ENCODE results near the gene ADPRM. TPM values are rescaled to one million over a fixed set of nuclear protein-coding genes. Genes with fewer than 3 reads are reported as not detected.

ADPRM gene, protein sequence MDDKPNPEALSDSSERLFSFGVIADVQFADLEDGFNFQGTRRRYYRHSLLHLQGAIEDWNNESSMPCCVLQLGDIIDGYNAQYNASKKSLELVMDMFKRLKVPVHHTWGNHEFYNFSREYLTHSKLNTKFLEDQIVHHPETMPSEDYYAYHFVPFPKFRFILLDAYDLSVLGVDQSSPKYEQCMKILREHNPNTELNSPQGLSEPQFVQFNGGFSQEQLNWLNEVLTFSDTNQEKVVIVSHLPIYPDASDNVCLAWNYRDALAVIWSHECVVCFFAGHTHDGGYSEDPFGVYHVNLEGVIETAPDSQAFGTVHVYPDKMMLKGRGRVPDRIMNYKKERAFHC
- total RNA-seq, result 10.9 and 11.4 TPM in 2 replicates

DNA sequence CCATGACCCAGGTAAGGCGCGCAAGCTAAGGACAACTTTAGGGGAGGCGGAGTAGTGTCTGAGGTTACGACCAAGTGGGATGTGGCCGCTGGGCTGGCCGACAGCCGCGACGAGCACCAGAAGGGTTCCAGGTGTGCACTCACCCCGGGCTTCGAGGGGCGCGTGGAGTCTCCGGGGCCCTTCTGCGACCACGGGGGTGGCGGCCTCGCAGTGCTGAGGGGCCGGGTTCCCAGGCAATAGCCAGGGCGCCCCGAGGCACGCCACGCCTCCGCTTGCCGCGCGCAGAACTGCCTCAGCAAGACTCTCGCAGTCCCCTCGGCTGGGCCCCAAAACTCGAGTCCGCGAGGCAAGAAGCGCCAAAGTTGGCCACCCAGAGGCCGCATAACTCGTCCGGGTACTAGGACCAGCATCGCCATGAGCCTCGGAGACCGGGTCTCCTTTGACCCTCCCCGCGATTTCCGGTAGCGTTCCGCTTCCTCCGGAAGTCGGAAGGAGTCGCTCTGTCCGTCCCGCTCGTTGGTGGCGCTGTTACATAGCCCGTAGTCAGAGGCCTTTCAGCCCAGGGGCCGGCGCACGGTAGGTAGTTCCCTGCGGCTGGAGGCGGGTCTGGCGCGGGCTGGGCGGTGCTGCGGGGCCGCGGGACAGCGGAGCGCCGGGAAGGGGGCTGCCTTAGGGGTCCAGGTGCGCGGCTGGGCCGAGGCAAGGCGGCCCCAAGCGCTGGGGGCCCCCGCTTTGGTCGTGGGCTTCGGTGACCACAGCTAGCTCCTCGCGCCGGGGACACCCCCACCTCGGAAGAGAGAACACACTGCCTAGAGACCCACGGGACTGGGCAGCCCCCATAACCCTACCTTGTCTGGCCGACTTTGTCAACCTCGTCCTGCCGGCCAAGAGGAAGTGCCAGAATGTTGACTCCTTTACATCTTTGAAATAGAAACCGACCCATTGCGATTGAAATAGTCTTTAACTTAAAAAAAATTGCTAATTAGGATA is at the start of gene ADPRM, which contains the start of gene SCO1:
Gene ADPRM (plus strand): TSS at position 503 of the 990 bp plus-strand sequence. CDS start 7,333 bp downstream, outside the sequence.
Gene SCO1 (minus strand): TSS at position 442 of the 990 bp plus-strand sequence. CDS start 26 bp downstream, at position 416.
- intact Hi-C loops (cut with micrococcal nuclease), result loop anchor here (2.0 kb wide), 1 partner anchor 31 kb away; no protein-coding TSS in a partner anchor

DNA sequence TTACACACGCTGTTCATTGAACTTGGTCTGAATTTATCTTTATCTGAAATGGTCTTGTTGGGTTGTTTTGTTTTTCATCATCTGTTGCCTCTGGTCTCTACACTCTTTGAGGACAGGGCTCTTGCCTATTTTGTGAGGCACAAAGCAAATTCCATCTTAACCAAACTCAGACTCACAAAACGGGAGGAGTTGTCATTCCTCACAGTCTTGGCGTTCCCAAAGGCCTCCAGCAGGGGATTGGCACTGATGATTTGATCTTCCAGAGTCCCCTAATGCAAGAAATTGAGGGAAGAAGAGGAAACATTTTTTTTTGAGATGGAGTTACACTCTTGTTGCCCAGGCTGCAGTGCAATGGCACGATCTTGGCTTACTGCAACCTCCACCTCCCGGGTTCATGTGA is 49.0 kb upstream of the ADPRM start:
- intact Hi-C loops (cut with micrococcal nuclease), result no loop called here

DNA sequence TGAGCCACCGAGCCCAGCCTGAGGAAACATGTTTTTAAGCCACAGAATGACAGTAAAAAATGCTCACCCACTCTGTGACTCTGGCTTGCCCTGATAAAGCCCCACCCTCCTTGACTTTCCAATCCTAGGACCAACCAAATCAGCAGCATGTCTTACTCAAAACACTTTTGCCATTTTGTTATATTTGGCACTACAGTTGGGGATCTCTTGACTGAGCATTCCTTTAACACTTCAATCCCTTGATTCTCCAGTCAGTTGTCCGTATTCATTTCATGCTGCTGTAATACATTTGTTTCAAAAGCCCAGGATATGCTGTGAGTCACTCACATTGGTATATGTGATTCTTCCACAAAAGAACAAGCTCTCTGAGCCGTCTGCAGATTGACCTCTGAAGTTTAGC is 48.4 kb upstream of the ADPRM start:
- intact Hi-C loops (cut with micrococcal nuclease), result no loop called here

DNA sequence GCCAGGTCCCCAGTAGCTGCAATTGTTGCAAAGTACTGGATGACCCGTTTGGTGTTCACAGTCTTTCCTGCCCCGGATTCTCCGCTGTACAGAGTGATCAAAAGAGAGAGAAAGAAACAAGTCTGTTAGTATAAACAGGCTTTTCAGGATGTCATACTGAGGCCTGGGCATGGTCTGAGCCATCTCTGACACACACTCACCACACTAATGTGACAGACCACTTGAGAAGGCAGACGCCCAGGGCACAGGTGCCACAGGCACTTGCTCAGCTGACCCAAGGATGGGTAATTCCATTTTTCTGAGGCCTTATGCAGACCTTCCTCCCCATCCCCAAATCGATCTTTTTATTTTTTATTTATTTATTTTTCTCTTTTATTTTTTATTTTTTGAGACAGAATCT is 47.8 kb upstream of the ADPRM start:
- intact Hi-C loops (cut with micrococcal nuclease), result no loop called here

DNA sequence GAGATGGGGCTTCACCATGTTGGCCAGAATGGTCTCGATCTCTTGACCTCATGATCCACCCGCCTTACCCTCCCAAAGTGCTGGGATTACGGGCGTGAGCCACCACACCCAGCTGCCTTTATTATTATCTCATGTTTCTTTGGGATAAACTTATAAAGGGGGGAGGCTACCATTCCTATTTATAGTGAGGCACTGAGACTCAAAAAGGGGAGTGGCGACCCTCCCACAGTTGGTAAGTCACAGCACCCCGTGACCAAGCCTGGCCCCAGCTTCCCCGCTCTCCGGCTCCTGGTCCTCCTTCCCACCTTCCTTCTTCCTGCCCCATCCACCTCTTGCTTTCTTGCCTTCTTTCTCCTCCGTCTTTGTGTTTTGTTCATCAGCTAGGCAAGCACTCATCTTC is 45.5 kb upstream of the ADPRM start:
- intact Hi-C loops (cut with micrococcal nuclease), result no loop called here

DNA sequence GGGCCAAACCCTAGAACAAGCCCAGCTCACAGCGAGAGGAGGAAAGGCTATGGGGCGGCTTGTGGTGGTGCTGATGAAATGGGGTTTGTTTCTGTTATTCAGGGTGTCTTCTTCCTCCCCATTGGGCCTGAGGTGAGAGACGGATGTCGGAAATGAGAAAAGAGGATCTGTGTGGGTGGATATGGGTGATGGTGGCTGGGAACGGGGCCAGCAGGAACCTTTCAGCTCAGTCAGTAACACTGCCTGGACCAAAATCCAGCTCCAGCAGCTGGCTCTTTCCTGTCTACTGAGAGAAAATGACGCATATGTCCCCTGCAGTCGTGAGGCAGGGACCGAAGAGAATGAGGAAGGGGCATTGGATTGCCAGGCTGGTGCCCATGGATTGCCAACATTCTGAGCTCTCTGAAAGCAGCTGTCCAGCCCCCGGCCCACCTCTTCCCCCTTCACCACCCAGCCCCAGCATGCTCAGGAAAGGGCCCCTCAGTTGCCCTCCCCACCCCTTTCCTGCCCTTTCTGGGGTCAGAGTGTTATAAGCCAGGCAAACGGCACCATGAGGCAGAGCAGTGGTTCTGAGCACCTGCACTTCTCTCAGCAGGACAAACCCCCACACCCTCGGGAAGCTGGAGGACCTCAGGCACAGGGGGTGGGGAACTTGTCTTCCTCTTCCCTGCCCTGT is 44.3 kb upstream of the ADPRM start:
- intact Hi-C loops (cut with micrococcal nuclease), result no loop called here

DNA sequence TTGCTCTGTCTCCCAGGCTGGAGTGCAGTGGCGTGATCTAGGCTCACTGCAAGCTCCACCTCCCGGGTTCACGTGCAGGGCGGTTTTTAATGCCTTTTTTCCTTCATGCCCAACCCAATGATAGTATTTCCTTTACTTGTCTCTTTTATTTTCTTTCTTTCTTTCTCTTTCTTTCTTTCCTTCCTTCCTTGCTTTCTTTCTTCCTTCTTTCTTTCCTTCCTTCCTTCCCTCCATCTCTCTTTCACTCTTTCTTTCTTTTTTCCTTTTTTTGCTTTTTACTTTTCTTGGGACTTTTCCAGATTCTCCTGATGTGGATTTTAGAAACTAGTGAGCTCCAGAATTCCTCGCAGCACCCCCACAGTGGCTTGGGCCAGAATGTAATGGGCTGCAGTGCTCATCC is 43.4 kb upstream of the ADPRM start:
- intact Hi-C loops (cut with micrococcal nuclease), result no loop called here

DNA sequence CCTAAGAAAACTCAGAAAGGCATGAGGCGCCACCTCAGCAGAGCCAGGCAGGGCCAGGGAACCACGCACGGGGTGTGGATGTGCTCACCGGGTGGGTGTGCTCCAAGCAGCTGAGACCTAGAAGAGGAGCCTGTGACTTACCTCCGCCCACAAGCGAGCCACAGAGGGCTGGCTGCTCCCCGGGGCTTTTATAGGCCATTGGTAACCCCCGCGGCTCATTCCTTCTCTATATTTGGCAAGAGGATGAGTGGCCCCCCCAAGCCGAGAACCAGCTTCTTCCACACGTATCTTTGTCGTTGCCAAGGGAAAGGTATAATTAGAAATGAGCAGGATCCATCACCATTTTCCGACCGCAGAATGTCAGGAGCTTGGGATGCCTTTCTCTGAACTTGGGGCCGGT is 40.2 kb upstream of the ADPRM start, which contains the start of gene MYH3:
Gene MYH3 (minus strand): TSS at position 162 of the 400 bp plus-strand sequence. CDS start 2,245 bp downstream, outside the sequence.
- intact Hi-C loops (cut with micrococcal nuclease), result no loop called here

DNA sequence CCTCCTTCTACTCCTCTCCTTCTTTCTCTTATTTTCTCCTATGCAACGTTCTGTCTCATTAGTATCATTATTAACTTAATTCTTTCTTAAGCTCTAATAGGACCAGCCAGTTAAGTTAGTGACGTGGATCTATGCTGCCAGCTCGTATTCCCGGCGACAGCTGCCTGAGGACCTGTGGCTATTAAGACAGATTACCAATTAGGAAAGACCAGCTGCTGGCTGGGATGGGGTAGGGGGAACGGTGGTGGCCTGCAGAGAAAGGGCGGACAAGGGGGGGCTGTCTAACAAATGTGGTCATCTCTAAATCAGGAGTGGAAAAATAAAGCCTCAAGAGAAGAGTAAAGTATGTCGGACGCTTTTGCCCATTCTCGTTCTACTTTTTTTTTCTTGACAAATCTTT is 39.5 kb upstream of the ADPRM start:
- intact Hi-C loops (cut with micrococcal nuclease), result no loop called here

DNA sequence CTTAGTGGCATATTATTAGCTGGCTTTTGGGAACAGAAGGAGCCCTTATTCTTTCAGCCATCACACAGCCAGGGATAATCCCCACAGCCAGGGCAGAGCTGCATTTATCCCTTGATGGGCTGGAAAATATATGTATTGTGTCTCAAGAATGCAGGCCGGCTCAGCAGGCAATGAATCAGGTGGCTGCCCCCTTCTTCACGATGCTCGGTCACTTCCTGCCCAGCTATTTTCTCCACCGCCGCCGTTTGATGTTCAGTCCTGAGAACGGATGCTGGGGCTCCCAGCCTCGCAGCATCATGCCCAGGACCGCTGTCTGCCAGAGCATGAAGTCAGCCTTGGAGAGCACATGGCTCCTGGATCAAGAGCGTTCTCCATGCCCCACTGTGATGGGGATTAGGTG is 36.0 kb upstream of the ADPRM start:
- intact Hi-C loops (cut with micrococcal nuclease), result no loop called here

DNA sequence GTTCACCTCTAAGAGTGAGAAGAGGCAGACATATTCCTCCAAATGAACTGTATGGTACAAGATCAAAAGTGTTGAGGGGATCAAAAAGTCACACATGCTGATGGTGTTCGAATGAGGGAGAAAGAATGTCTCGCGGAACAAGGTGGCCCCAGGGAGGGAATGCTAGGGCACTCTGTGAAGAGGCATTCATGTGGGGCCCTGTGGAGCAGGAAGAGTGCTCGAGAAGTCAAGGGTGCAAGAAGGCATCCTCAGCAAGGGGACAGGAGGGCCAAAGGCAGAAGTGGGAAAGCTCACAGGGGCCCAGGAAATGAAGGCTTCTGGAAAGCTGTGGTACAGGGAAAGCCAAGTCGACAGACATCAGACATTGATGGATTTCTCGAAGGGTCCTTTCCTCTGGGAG is 34.2 kb upstream of the ADPRM start:
- intact Hi-C loops (cut with micrococcal nuclease), result no loop called here

DNA sequence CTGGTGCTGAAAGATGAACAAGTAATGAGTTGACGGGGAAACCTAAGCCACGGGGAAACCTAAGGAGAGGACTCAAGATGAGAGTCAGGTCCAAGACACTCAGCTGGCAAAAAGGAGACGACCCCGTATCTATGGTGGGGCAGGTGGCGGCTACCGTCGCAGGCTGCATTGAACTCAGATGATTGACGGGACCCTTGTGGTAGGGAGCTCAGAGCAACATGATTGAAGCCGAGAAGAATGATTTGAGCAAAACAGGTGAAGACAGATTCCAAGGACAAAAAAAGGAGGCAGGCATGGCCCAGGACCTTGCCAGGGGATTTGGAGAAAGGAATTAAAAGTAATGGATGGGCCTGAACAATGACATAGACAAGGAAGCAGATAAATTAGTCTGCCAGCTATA is 32.8 kb upstream of the ADPRM start:
- intact Hi-C loops (cut with micrococcal nuclease), result no loop called here

DNA sequence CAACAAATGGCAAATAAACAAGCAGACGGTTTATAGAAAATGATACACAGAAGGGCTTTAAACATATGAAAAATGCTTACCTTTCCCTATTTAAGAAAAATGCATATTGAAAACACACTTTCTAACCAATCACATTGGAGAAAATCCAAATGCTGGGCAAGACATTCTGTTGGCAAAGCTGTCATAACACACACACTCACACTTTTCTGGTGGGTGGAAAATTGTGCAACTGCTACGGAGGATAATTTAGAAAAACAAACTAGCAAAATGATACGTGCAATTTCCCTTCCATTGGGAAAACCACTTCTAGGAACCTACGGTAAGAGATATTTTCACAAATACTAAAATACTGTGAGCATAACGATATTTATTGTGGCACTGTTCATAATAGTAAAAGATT is 30.5 kb upstream of the ADPRM start:
- intact Hi-C loops (cut with micrococcal nuclease), result no loop called here

DNA sequence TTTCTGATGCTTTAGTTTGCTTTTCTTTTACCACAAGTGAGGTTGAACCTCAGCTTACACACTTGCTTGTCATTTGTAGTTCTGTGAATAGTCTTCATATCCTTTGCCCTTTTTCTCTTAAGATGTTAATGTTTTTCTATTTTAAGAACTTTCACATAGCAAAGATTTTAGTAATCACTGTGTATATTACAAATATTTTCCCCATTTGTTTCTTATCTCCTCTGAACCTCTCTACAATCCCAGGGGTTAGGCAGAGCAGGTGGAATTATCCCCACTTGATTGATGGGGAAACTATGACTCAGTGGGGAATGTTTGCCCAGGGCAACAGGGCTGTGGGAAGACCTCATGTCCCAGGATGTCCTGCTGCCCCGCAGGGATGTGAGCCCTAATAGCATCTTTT is 28.6 kb upstream of the ADPRM start:
- intact Hi-C loops (cut with micrococcal nuclease), result no loop called here

DNA sequence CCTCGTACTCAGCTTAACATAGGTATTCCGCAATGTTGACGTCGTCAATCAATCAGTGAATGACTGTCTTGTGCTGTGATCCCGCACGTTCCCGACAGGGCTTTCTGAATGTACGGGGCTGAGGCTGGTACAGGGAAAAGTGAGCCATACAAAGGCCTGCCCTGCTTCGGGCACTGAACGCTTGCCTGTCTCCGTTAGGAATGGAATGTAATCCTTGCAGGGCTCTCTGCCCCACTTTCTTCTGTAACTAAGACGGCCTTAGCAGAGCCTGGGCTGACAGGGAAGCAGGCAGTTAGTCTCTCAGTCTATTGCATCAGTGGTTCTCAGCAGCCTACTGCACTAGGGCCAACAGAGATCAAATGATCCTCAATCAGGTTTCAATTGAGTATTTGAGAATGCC is 24.1 kb upstream of the ADPRM start:
- intact Hi-C loops (cut with micrococcal nuclease), result no loop called here

DNA sequence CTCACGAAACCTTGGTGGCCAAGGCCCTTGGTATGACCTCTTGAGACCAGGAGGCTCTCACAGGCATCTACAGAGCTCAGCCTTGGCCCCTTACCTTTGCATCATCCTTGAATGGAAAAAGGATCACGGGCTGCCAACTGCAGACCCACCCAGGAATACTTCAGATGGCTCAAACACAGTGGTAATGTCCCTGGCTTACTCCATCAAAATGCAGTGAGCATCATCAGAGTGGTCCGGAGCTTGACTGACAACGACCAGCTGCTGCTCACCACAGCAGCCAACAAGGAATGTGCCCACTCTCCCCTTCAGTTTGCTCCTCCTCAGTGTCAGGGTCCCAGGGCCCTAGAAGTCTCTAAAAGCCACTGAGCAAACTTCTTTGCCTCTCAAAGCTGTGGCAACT is 22.7 kb upstream of the ADPRM start:
- intact Hi-C loops (cut with micrococcal nuclease), result no loop called here

DNA sequence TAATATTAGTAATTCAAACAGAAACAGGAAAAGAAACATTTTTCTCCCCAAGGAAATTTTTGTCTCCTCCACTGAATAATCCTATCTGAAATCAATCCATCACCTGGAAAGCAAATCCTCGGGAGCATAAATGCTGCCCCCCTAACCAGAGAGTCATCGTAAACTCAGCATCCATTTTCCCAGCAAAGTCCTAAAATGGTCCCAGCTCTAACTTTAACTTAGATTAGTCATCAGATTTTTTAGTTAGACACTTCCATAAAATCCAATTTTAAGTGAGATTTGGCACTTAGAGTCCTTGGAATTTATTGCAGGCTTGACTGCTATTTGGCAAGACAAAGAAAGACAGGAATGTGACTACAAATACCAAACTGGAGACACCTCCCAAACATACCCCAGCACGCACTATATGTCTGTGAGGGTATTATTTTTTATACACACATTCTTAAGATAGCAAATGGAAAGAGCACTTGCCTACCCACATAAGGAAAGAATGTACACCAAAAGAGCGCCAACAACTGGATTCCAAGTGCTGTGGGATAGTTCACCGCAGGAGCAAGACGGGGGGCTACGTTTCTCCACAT is 15.4 kb upstream of the ADPRM start:
- intact Hi-C loops (cut with micrococcal nuclease), result no loop called here

DNA sequence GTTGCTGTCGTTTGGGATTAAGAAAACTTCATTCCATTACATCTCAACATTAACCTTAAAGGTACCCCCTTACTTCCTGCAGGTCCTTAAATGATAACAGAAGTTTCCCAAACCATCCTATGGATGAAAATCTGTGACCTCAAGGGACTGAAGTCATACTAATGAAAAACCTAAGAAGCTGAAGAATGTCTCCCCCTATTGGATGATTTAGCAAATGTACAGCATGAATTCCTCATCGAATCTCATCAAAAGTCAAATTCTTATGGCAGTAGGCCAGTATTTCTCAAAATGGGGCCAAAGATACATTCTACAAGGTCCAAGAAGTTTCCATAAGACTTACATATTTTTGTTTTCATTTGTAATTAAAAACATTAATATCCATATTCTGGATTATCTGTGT is 13.5 kb upstream of the ADPRM start:
- intact Hi-C loops (cut with micrococcal nuclease), result no loop called here

DNA sequence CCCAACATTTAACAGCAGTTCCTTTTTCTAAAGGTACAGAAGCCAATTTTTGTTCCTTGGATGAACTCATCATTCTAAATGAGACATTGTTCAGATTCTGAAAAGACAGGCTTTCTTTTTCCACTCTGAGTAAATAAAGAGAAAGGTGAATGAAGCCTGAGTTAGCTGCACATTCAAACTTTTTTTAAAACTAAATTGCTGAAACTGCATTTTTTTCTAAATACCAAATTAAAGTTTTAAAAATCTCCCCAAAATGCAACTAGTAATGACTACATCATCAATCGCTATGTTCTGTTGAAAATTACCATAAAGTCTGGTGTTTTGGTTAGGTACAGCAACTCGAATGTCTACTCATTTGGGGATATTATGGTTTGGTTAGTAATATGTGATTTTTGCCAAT is 9.9 kb upstream of the ADPRM start:
- intact Hi-C loops (cut with micrococcal nuclease), result no loop called here

DNA sequence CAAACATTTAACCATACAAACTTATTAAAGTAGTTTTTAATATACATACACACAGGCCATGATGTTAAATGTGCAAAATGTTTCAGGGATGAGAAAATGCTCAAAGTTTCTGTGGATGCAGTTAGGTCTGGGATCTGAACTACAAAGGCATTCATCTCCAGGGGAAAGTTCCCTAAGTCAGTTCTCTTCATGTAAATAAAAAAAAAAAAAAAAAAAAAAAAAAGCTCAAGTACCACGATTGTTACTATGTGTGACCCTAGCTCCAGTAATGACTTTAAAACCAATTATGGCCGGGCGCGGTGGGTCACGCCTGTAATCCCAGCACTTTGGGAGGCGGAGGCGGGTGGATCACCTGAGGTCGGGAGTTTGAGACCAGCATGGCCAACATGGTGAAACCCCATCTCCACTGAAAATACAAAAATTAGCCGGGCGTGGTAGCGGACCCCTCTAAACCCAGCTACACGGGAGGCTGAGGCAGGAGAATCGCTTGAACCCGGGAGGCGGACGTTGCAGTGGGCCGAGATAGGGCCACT is 1.5 kb upstream of the ADPRM start:
- intact Hi-C loops (cut with micrococcal nuclease), result loop anchor here (2.0 kb wide), 1 partner anchor 33 kb away; no protein-coding TSS in a partner anchor

All from T-helper 2 cell treated with Interferon-gamma antibody and Interleukin-4, amounts not matched to agents 100 ng/mL and 5 ng/mL, for 36 hours (primary cell).